Sigmoid colon (tissue), 4 donors: ENCODE data around the gene TSKU.

Experiments
- POLR2A ChIP-seq, 2 donors: fragments of 450-650 bp; IDR thresholded peaks; one replicate each; pipeline ENCODE4 v1.6.1; 2016; ENCODE audit warnings: antibody characterized with exemption in 2 of 2, mild to moderate bottlenecking in 2 of 2, moderate library complexity in 2 of 2
- POLR2AphosphoS5 ChIP-seq, 4 donors: sonication (generic); formaldehyde crosslinking; IDR thresholded peaks; one replicate each; pipeline ENCODE4 v1.6.1; 2017; ENCODE audit warnings: antibody characterized with exemption in 4 of 4
- TF ChIP-seq, protein P1 (sequence below), 4 experiments: fragments of 450-650 bp in 3 of 4; fragments of 200-600 bp in 1 of 4; IDR thresholded peaks; one replicate each; pipeline ENCODE4 v1.5.1; 2016 to 2019; ENCODE audit warnings: antibody characterized with exemption in 4 of 4, mild to moderate bottlenecking in 3 of 4, moderate library complexity in 2 of 4

DNA sequence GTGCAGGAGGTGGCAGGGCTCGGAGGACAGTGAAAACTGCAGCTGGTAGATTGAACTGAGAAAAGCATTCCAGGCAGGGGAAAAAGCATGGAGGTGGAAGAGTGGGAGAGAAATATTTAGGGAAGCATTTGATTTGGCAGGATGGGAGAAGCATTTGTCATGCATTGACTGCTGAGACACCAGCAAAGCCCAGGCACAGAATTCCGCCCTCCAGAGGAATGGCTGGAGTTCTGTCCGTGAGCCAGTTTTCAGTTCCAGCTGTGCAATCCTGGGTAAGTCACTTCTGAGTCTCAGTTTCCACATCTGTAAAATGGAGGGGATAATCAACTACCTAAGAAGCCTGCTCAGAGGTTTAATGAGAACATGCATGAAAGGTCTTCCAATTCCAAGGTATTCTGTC is 4.3 kb upstream of the TSKU start:
- TF ChIP-seq, protein P1, sequence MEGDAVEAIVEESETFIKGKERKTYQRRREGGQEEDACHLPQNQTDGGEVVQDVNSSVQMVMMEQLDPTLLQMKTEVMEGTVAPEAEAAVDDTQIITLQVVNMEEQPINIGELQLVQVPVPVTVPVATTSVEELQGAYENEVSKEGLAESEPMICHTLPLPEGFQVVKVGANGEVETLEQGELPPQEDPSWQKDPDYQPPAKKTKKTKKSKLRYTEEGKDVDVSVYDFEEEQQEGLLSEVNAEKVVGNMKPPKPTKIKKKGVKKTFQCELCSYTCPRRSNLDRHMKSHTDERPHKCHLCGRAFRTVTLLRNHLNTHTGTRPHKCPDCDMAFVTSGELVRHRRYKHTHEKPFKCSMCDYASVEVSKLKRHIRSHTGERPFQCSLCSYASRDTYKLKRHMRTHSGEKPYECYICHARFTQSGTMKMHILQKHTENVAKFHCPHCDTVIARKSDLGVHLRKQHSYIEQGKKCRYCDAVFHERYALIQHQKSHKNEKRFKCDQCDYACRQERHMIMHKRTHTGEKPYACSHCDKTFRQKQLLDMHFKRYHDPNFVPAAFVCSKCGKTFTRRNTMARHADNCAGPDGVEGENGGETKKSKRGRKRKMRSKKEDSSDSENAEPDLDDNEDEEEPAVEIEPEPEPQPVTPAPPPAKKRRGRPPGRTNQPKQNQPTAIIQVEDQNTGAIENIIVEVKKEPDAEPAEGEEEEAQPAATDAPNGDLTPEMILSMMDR (IDR thresholded peaks at IDR 0.05) = no peak
- TF ChIP-seq POLR2AphosphoS5 (IDR thresholded peaks at IDR 0.05) = no peak
- TF ChIP-seq POLR2A (IDR thresholded peaks at IDR 0.05) = no peak
